GM12878 (cell line): ENCODE results near the gene TRAPPC3L.

ENCODE experiments used
- EZH2 ChIP-seq: IDR thresholded peaks from 2 replicates; pipeline ENCODE4 v1.6.1; 2012; ENCODE audit warnings: low read depth, mild to moderate bottlenecking, control low read depth, inconsistent platforms, low read length, borderline replicate concordance; ENCODE audit not compliant: control insufficient read depth
- GATAD2B ChIP-seq: fragments of 450-650 bp; conservative IDR thresholded peaks from 2 replicates; pipeline ENCODE4 v1.6.1; 2017; ENCODE audit warnings: low read depth, mild to moderate bottlenecking, moderate library complexity
- JUNB ChIP-seq: IDR thresholded peaks from 2 replicates; pipeline ENCODE4 v1.6.1; 2016; ENCODE audit warnings: antibody characterized with exemption, mild to moderate bottlenecking
- MXI1 ChIP-seq: fragments of 150-350 bp; IDR thresholded peaks from 2 replicates; pipeline ENCODE4 v1.6.1; 2011; ENCODE audit warnings: low read depth, mild to moderate bottlenecking, inconsistent platforms, low read length, improper control_type of control experiment
- POLR2AphosphoS5 ChIP-seq: IDR thresholded peaks from 2 replicates; pipeline ENCODE4 v1.6.1; 2011; ENCODE audit warnings: mild to moderate bottlenecking, low read length, inconsistent platforms
- RAD21 ChIP-seq: IDR thresholded peaks from 2 replicates; pipeline ENCODE4 v1.6.1; 2011; ENCODE audit warnings: mild to moderate bottlenecking, low read depth, low read length, moderate library complexity; ENCODE audit not compliant: insufficient read depth
- SMC3 ChIP-seq: IDR thresholded peaks from 2 replicates; pipeline ENCODE4 v1.6.1; 2011; ENCODE audit warnings: low read length, improper control_type of control experiment, borderline replicate concordance
- SP1 ChIP-seq: IDR thresholded peaks from one replicate; pipeline ENCODE4 v1.6.1; 2011; ENCODE audit warnings: low read depth, low read length
- TBL1XR1 ChIP-seq: IDR thresholded peaks from 2 replicates; pipeline ENCODE4 v1.6.1; 2012; ENCODE audit warnings: low read depth, low read length, improper control_type of control experiment
- TCF12 ChIP-seq: IDR thresholded peaks from 2 replicates; pipeline ENCODE4 v1.6.1; 2011; ENCODE audit warnings: low read depth, mild to moderate bottlenecking, low read length
- TF ChIP-seq, protein P1 (sequence below), 3 experiments: IDR thresholded peaks in 2 of 3; conservative IDR thresholded peaks in 1 of 3; 2 replicates each; pipeline ENCODE4 v1.5.1; 2011; ENCODE audit warnings: low read depth in 3 of 3, low read length in 3 of 3, mild to moderate bottlenecking in 3 of 3, control low read depth in 2 of 3, moderate library complexity in 2 of 3, inconsistent platforms in 1 of 3, mixed read lengths in 1 of 3; ENCODE audit not compliant: control insufficient read depth in 2 of 3, insufficient read depth in 1 of 3; ENCODE audit errors: extremely low read depth in 1 of 3

DNA sequence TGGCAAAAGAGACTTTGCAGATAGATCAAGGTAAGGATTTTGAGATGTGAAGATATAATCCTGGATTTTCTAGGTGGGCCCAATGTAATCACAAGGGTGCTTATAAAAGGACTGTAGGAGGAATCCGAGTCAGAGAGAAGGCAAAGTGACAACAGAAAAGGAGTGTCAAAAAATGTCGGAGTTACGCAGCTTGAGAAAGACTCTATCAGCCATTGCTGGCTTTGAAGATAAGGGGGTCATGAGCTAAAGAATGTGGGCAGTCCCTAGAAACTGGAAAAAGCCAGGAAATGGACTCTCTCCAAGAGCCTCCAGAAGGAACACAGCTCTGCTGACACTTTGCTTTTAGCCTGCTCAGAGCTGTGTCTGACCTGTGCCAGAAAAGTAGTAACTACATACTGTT, 17.1 kb upstream of the TRAPPC3L start:
- TF ChIP-seq EZH2 (no peak), TBL1XR1 (no peak), SP1 (no peak), POLR2AphosphoS5 (no peak), MXI1 (no peak), JUNB (no peak), RAD21 (no peak), TCF12 (no peak), GATAD2B (no peak), SMC3 (no peak)
- TF ChIP-seq, protein P1, sequence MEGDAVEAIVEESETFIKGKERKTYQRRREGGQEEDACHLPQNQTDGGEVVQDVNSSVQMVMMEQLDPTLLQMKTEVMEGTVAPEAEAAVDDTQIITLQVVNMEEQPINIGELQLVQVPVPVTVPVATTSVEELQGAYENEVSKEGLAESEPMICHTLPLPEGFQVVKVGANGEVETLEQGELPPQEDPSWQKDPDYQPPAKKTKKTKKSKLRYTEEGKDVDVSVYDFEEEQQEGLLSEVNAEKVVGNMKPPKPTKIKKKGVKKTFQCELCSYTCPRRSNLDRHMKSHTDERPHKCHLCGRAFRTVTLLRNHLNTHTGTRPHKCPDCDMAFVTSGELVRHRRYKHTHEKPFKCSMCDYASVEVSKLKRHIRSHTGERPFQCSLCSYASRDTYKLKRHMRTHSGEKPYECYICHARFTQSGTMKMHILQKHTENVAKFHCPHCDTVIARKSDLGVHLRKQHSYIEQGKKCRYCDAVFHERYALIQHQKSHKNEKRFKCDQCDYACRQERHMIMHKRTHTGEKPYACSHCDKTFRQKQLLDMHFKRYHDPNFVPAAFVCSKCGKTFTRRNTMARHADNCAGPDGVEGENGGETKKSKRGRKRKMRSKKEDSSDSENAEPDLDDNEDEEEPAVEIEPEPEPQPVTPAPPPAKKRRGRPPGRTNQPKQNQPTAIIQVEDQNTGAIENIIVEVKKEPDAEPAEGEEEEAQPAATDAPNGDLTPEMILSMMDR (IDR thresholded peaks at IDR 0.05 in 2 of 3, conservative IDR thresholded peaks at IDR 0.05 in 1 of 3; ENCODE audit: control insufficient read depth in 2 of 3, extremely low read depth in 1 of 3, insufficient read depth in 1 of 3, low read depth in 3 of 3, low read length in 3 of 3): no peak
